HCT116 (cell line): ENCODE results near the gene CBFA2T3. TPM values are rescaled to one million over a fixed set of nuclear protein-coding genes. Genes with fewer than 3 reads are reported as not detected.

Source experiments
- ATAC-seq: fragments of 200-7000 bp; cut with Tn5 transposase; 2 replicates; pipeline ENCODE4 v1.9.1; 2020; ENCODE audit warnings: mild to moderate bottlenecking, moderate library complexity
- BruUV-seq: library from RNA; stranded (reverse); fragments of 400-500 nt; replicated peaks from 2 replicates; lab custom pipeline; 2021; lab: Mats Ljungman, UMichigan
- CTCF ChIA-PET: fragments of 300-600 bp; sonication (Branson Sonifier 250); formaldehyde crosslinking; loops from one replicate; lab custom pipeline; 2021; ENCODE audit warnings: antibody characterized with exemption; lab: Charles Lee
- POLR2A ChIA-PET: fragments of 300-600, 350-600 bp; sonication (Branson Sonifier 250); formaldehyde crosslinking; loops from one replicate; lab custom pipeline; 2021; ENCODE audit warnings: antibody characterized with exemption; lab: Charles Lee
- RAD21 ChIA-PET, 2 experiments: fragments of 300-600 bp; sonication (Branson Sonifier 250); formaldehyde crosslinking; loops; one replicate each; lab custom pipeline; 2023; ENCODE audit warnings: low total read pairs in 2 of 2; ENCODE audit not compliant: uncharacterized antibody in 2 of 2, unreplicated experiment in 2 of 2, low non-redundant PET in 1 of 2; lab: Charles Lee
- DNase-seq: peaks from one replicate; pipeline ENCODE4 v3.0.0-alpha.2; 2010; ENCODE audit warnings: low read depth, low spot score
- H2AFZ ChIP-seq: fragments of 200-600 bp; shearing (Covaris generic), sonication (generic); 2 replicates; pipeline ENCODE4 v1.6.1; 2017; ENCODE audit warnings: low read depth, mixed run types, mixed read lengths, antibody characterized with exemption, low read length; ENCODE audit not compliant: poor library complexity, severe bottlenecking
- H3K27ac ChIP-seq: 2 replicates; pipeline ENCODE4 v1.5.1; 2012; ENCODE audit warnings: low read depth, low read length
- H3K27me3 ChIP-seq: fragments of 200-600 bp; sonication (generic); 2 replicates; pipeline ENCODE4 v1.6.1; 2016; ENCODE audit warnings: mixed run types, low read length, mixed read lengths; ENCODE audit not compliant: insufficient read depth
- H3K36me3 ChIP-seq, 2 experiments: fragments of 200-500 bp in 1 of 2; fragments of 200-600 bp in 1 of 2; sonication (Bioruptor generic) in 1 of 2; sonication (generic) in 1 of 2; 2 replicates each; pipeline versions ENCODE4 v1.5.1 to v1.6.1; 2014 to 2016; ENCODE audit warnings: low read length in 2 of 2, inconsistent platforms in 1 of 2, mixed read lengths in 1 of 2, mixed run types in 1 of 2; ENCODE audit not compliant: insufficient read depth in 2 of 2, control insufficient read depth in 1 of 2
- H3K4me1 ChIP-seq, 2 experiments: fragments of 200-600 bp in 1 of 2; sonication (generic) in 1 of 2; 2 replicates each; pipeline versions ENCODE4 v1.5.1 to v1.6.1; 2012 to 2017; ENCODE audit warnings: low read length in 2 of 2, inconsistent platforms in 1 of 2, mild to moderate bottlenecking in 1 of 2, mixed read lengths in 1 of 2, mixed run types in 1 of 2, moderate library complexity in 1 of 2; ENCODE audit not compliant: insufficient read depth in 2 of 2, control insufficient read depth in 1 of 2
- H3K4me2 ChIP-seq: fragments of 200-600 bp; sonication (generic); 2 replicates; pipeline ENCODE4 v1.6.1; 2017; ENCODE audit warnings: mixed run types, low read length, mixed read lengths
- H3K4me3 ChIP-seq, 2 experiments: fragments of 200-600 bp in 1 of 2; sonication (generic) in 1 of 2; replicated peaks in 1 of 2; 2 replicates each; pipeline ENCODE4 v1.5.1; 2011 to 2016; ENCODE audit warnings: low read length in 2 of 2, control low read depth in 1 of 2, low read depth in 1 of 2, mild to moderate bottlenecking in 1 of 2, mixed read lengths in 1 of 2, mixed run types in 1 of 2
- H3K79me2 ChIP-seq: fragments of 200-600 bp; sonication (generic); 2 replicates; pipeline ENCODE4 v1.6.1; 2017; ENCODE audit warnings: mild to moderate bottlenecking, mixed run types, low read length, moderate library complexity, mixed read lengths; ENCODE audit not compliant: insufficient read depth
- H3K9ac ChIP-seq: fragments of 200-600 bp; sonication (generic); 2 replicates; pipeline ENCODE4 v1.6.1; 2016; ENCODE audit warnings: low read length, mixed read lengths
- H3K9me2 ChIP-seq: fragments of 200-600 bp; sonication (generic), shearing (Covaris generic); 2 replicates; pipeline ENCODE4 v1.6.1; 2017; ENCODE audit warnings: mixed run types, mild to moderate bottlenecking, moderate library complexity; ENCODE audit not compliant: insufficient read depth
- H3K9me3 ChIP-seq, 2 experiments: fragments of 200-500 bp in 1 of 2; fragments of 200-600 bp in 1 of 2; sonication (Bioruptor generic) in 1 of 2; sonication (generic) in 1 of 2; 2 replicates each; pipeline ENCODE4 v1.6.1; 2014 to 2017; ENCODE audit warnings: low read length in 2 of 2, mixed read lengths in 2 of 2, inconsistent platforms in 1 of 2, low read depth in 1 of 2, mild to moderate bottlenecking in 1 of 2, mixed run types in 1 of 2, moderate library complexity in 1 of 2; ENCODE audit not compliant: control insufficient read depth in 1 of 2, insufficient read depth in 1 of 2
- H4K20me1 ChIP-seq: fragments of 200-600 bp; sonication (generic), shearing (Covaris generic); 2 replicates; pipeline ENCODE4 v1.6.1; 2017; ENCODE audit warnings: mixed run types, mild to moderate bottlenecking, moderate library complexity; ENCODE audit not compliant: insufficient read depth
- CBX3 ChIP-seq: IDR thresholded peaks from 2 replicates; pipeline ENCODE4 v1.6.1; 2012; ENCODE audit warnings: low read depth
- CEBPB ChIP-seq: IDR thresholded peaks from 2 replicates; pipeline ENCODE4 v1.6.1; 2012; ENCODE audit warnings: low read depth
- EGR1 ChIP-seq: IDR thresholded peaks from 2 replicates; pipeline ENCODE4 v1.6.1; 2012; ENCODE audit warnings: low read depth
- ELF1 ChIP-seq: IDR thresholded peaks from 2 replicates; pipeline ENCODE4 v1.6.1; 2012; ENCODE audit warnings: low read depth, borderline replicate concordance
- EZH2 ChIP-seq: fragments of 200-600 bp; sonication (generic); IDR thresholded peaks from 2 replicates; pipeline ENCODE4 v1.6.1; 2017; ENCODE audit warnings: antibody characterized with exemption, mixed run types
- EZH2phosphoT487 ChIP-seq: fragments of 200-600 bp; IDR thresholded peaks from 2 replicates; pipeline ENCODE4 v1.6.1; 2018; ENCODE audit warnings: antibody characterized with exemption, borderline replicate concordance
- JUND ChIP-seq: IDR thresholded peaks from 2 replicates; pipeline ENCODE4 v1.6.1; 2012
- POLR2A ChIP-seq: IDR thresholded peaks from 2 replicates; pipeline ENCODE4 v1.7.0; 2011; ENCODE audit warnings: borderline replicate concordance; ENCODE audit not compliant: insufficient read depth, insufficient read length; ENCODE audit errors: extremely low read depth
- POLR2AphosphoS5 ChIP-seq: IDR thresholded peaks from 2 replicates; pipeline ENCODE4 v1.6.1; 2011; ENCODE audit warnings: mild to moderate bottlenecking, low read depth, low read length, moderate library complexity
- RAD21 ChIP-seq: IDR thresholded peaks from 2 replicates; pipeline ENCODE4 v1.6.1; 2012; ENCODE audit warnings: low read depth, mild to moderate bottlenecking
- SIN3A ChIP-seq: IDR thresholded peaks from 2 replicates; pipeline ENCODE4 v1.6.1; 2012; ENCODE audit warnings: low read depth
- SRF ChIP-seq: IDR thresholded peaks from 2 replicates; pipeline ENCODE4 v1.6.1; 2012; ENCODE audit warnings: low read depth
- TCF7L2 ChIP-seq: IDR thresholded peaks from 2 replicates; pipeline ENCODE4 v1.7.0; 2011; ENCODE audit warnings: borderline replicate concordance, inconsistent platforms; ENCODE audit not compliant: insufficient read depth, insufficient read length; ENCODE audit errors: extremely low read depth
- YY1 ChIP-seq: IDR thresholded peaks from 2 replicates; pipeline ENCODE4 v1.6.1; 2011; ENCODE audit warnings: low read length, low read depth, moderate library complexity, mild to moderate bottlenecking; ENCODE audit not compliant: insufficient replicate concordance; ENCODE audit errors: extremely low read depth
- ZFX ChIP-seq: fragments of 450-650 bp; IDR thresholded peaks from 2 replicates; pipeline ENCODE4 v1.6.1; 2017
- ZNF274 ChIP-seq: fragments of 200-500 bp; sonication (Bioruptor generic); IDR thresholded peaks from 2 replicates; pipeline ENCODE4 v1.6.1; 2014; ENCODE audit warnings: mild to moderate bottlenecking, low read depth, low read length, inconsistent platforms
- intact Hi-C: fragments of 100-400 bp; cut with micrococcal nuclease; formaldehyde crosslinking; loops from 2 replicates; pipeline ENCODE4 v1.10.0; 2022
- total RNA-seq: library from RNA; stranded (reverse); gene quantifications from one replicate; pipeline ENCODE4 v1.2.1, GENCODE V29; 2021; ENCODE audit not compliant: unreplicated experiment
- TF ChIP-seq, protein P1 (sequence below): IDR thresholded peaks from 2 replicates; pipeline ENCODE4 v1.6.1; 2012
- TF ChIP-seq, protein P2 (sequence below): IDR thresholded peaks from 2 replicates; pipeline ENCODE4 v1.6.1; 2012
- TF ChIP-seq, protein P3 (sequence below): IDR thresholded peaks from 2 replicates; pipeline ENCODE4 v1.6.1; 2012; ENCODE audit warnings: low read depth

Gene CBFA2T3
- total RNA-seq, 1 experiment from 2014 or later = 19.1 TPM

DNA sequence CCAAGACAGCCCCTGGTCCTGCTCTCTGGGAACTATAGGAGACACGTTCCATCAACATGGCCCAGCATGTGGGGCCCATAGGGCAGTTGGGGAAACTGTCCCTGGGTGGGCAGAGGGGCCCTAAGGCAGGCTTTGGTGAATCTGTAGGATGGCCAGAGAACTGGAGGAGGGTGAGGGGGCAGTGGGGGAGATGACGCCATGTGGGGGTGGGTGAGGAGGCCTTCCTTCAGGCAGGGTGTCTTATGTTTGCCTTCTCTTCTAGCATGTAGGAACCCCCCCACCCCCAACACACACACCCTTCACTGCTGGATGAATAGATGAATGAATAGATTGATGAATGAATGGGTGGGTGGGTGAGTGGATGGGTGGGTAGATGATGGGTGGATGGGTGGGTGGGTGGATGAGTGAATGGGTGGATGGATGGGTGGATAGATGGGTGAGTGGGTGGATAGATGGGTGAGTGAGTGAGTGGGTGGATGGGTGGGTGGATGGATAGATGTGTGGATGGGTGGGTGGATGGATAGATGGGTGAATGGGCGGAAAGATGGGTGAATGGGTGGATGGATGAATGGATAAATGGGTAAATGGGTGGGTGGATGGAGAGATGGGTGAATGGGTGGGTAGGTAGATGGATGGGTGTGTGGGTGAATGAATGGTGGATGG, 2.5 kb upstream of the CBFA2T3 start:
- CTCF ChIA-PET = no interaction called here
- intact Hi-C loops = no loop called here
- H3K9me2 ChIP-seq = no peaks in the 10 kb centered on the region
- no peaks in the 10 kb centered on the region for H4K20me1 ChIP-seq
- no peaks in the 10 kb centered on the region for H3K4me1 ChIP-seq
- TF ChIP-seq EGR1 (no peak), SIN3A (no peak), EZH2phosphoT487 (no peak), ZNF274 (no peak), ZFX (no peak), POLR2A (no peak), SRF (no peak), ELF1 (no peak), CBX3 (no peak), POLR2AphosphoS5 (no peak), CEBPB (no peak), EZH2 (no peak), YY1 (no peak), JUND (no peak), RAD21 (no peak), TCF7L2 (no peak)
- TF ChIP-seq, protein P1, sequence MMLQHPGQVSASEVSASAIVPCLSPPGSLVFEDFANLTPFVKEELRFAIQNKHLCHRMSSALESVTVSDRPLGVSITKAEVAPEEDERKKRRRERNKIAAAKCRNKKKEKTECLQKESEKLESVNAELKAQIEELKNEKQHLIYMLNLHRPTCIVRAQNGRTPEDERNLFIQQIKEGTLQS = no peak
- TF ChIP-seq, protein P2, sequence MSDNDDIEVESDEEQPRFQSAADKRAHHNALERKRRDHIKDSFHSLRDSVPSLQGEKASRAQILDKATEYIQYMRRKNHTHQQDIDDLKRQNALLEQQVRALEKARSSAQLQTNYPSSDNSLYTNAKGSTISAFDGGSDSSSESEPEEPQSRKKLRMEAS = no peak
- TF ChIP-seq, protein P3, sequence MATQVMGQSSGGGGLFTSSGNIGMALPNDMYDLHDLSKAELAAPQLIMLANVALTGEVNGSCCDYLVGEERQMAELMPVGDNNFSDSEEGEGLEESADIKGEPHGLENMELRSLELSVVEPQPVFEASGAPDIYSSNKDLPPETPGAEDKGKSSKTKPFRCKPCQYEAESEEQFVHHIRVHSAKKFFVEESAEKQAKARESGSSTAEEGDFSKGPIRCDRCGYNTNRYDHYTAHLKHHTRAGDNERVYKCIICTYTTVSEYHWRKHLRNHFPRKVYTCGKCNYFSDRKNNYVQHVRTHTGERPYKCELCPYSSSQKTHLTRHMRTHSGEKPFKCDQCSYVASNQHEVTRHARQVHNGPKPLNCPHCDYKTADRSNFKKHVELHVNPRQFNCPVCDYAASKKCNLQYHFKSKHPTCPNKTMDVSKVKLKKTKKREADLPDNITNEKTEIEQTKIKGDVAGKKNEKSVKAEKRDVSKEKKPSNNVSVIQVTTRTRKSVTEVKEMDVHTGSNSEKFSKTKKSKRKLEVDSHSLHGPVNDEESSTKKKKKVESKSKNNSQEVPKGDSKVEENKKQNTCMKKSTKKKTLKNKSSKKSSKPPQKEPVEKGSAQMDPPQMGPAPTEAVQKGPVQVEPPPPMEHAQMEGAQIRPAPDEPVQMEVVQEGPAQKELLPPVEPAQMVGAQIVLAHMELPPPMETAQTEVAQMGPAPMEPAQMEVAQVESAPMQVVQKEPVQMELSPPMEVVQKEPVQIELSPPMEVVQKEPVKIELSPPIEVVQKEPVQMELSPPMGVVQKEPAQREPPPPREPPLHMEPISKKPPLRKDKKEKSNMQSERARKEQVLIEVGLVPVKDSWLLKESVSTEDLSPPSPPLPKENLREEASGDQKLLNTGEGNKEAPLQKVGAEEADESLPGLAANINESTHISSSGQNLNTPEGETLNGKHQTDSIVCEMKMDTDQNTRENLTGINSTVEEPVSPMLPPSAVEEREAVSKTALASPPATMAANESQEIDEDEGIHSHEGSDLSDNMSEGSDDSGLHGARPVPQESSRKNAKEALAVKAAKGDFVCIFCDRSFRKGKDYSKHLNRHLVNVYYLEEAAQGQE = no peak
- H3K79me2 ChIP-seq = no peaks in the 10 kb centered on the region
- H3K4me3 ChIP-seq = no peak overlapping the region
- RAD21 ChIA-PET = no interaction called here
- no peak overlapping the region for H3K27ac ChIP-seq
- DNase-seq (no peak), ATAC-seq (no peak)
- H3K4me2 ChIP-seq = no peak overlapping the region
- peaks cover 7% of the 10 kb centered on the region; the same call in 1 of the 2 replicates for H3K27me3 ChIP-seq
- POLR2A ChIA-PET = no interaction called here
- H2AFZ ChIP-seq = no peak overlapping the region
- no TSS peak for BruUV-seq
- H3K9ac ChIP-seq = no peak overlapping the region
- H3K36me3 ChIP-seq = no peaks in the 10 kb centered on the region
- no peaks in the 10 kb centered on the region for H3K9me3 ChIP-seq
